GM21723 (cell line): Measurements from ENCODE around the gene HIPK4.
"Not testable (repeated sequence)": the region's sequence is repeated elsewhere in the genome, so short reads cannot be mapped to it uniquely, and the experiment has no call there.

Source experiments
- ATAC-seq: cut with Tn5 transposase; IDR thresholded peaks from one replicate; pipeline ENCODE4 v1.9.1; 2021; ENCODE audit warnings: mild to moderate bottlenecking, moderate library complexity; ENCODE audit not compliant: unreplicated experiment

The HIPK4 gene

GRCh38 chr19:40393894-40394815 lies 4.2 kb upstream of the HIPK4 start:
- ATAC-seq = no peak

- ATAC-seq = no peak
These were observed 3.0 kb upstream of the HIPK4 start for GRCh38 chr19:40392894-40393517.

DNA sequence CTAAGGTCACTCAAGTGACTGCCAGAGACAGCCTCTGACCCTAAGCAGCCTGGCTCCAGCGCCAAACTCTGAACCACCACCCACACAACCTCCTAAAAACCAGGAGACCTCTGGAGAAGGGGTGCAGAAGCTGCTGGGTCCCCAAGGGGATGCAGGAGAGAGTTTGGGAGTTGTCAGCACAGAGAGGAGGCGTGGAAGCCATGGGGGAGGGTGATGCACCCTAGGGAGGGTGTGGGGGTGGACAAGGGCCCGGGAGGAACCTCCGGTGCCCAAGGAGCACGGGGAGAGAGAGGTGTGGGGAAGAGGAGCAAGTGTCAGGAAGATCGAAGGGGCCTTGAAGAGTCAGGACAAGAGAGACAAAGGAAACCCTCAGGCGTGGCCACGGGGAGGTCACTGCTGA lies 2.1 kb upstream of the HIPK4 start:
- ATAC-seq = no peak

DNA sequence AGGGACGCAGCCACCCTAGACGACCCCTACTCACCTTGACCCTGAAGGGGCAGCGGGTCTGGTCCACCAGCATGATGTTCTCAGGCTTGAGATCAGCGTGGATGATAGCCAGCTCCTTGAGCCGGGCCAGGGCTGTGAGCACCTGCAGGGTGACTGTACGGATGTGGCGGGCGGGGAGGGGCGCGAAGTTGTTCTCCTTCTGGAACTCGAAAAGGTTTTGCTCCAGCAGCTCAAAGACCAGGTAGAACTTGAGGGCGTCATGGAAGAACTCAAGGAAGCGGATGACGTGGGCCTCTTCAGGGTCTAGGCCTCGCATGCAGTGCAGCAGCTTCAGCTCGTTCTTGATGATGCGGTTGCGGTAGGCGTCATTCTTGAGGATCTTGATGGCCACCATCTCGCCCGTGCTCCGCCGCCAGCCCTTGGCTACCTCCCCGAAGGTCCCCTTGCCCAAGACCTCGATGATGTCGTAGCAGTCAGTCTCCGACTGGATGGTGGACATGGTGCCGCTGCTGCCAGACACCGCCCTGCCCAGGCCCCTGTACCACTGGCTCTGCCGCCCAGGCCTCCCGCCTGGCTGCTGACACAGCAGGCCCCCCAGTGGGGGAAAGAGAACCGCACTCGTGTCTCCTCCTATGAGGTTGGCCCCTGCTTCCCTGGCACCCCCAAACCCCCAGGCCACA lies 437 bp downstream of the HIPK4 start:
- no peak for ATAC-seq

- ATAC-seq = no peak
These were observed 1.5 kb downstream of the HIPK4 start for GRCh38 chr19:40388481-40388880.

DNA sequence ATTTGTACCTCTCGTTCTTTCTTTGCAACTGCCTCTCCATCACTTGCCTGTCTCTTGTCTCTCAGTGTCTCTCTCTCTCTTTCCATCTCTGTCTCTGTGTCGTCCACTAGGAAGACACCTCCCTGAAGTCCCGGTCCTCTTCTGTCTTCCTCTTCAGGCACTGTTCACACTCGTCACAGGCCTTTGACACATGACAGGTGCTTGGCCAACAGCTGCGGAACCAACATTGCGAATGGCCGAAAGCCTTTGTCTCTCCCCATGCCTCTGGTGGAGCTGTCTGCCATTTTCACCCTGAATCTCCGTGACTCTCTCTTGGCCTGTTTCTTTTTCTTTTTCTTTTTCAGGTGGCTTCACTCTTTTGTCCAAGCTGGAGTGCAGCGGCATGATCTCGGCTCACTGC lies 2.8 kb downstream of the HIPK4 start:
- ATAC-seq = no peak

DNA sequence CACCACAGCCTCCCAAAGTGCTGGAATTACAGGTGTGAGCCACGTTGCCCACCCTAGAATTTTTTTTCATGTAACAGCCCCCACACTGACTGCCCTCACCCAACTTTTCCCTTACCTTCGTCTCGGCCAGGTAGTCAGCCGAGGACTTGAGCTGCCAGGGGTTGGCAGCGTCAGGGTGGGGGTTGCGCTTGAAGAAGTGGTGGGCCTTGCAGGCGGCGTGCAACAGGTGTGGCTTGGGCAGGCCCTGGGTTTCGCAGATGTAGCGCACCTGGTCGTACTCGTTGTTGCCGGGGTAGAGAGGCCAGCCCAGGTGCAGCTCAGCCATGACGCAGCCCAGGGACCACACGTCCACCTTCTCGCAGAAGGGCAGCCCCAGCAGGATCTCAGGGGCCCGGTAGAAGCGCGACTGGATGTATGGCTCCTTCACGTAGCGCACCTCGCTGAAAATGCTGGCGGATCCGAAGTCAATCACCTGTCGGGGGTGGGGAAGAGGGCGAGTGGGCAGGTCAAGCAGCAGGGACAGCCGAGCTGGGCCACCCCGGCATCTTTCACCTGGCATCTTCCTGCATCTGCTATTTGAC lies 6.2 kb downstream of the HIPK4 start:
- ATAC-seq = no peak

DNA sequence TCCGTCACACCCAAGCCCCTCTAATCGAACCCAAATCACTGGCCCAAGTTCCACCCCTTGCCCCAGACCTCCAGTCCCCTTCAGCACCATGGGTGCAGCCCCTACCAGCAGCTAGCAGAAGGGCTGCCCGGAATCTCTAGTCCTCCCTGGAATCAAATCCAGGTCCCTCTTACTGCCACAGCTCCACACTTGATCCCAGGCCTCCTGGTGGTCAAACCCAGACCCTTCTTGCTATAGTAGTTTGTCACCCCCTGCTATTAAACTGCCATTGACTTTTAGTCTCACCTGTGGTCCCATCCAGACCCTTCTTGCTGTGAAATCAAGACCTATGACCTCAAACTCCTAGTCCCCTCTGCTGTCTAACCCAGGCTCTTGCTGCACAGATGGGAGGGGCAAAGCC lies 8.7 kb downstream of the HIPK4 start:
- no peak for ATAC-seq

DNA sequence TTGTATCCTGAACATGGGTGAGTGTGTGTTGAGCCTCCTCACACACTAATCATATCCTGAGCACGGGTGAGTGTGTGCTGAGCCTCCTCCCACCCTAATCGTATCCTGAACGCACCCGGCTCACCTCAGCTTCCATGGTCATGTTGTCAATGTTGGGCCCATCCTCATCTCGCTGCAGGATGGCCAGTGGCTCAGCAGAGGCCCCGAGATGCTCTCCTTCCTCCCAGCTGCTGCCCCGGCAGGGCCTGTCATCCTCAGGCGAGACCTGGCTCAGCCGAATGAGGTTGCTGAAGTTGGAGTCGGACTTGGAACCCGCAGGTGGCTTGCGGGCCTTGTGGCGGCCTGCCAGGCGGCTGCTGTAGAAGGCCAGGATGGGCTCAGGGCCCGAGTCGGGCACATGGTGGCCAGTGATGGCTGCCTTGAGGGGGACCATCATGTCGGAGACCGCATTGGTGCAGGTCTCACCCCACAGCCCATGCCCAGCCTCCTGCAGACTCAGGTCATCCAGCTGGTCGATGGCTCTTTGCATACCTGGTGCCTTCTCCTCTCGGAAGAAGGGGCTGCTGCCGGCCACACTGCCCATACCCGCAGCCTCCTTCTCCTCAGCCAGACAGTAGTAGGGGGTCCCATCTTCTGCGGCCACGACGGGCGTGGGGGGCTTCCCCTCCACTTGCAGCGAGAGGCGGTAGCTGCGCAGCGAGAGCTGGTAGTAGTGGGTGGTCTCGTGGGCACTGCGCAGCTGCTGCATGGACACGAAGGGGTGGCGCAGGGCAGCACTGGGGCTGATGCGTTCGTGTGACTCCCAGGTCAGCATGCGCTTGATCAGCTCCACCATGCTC lies 9.6 kb downstream of the HIPK4 start:
- ATAC-seq = no peak

DNA sequence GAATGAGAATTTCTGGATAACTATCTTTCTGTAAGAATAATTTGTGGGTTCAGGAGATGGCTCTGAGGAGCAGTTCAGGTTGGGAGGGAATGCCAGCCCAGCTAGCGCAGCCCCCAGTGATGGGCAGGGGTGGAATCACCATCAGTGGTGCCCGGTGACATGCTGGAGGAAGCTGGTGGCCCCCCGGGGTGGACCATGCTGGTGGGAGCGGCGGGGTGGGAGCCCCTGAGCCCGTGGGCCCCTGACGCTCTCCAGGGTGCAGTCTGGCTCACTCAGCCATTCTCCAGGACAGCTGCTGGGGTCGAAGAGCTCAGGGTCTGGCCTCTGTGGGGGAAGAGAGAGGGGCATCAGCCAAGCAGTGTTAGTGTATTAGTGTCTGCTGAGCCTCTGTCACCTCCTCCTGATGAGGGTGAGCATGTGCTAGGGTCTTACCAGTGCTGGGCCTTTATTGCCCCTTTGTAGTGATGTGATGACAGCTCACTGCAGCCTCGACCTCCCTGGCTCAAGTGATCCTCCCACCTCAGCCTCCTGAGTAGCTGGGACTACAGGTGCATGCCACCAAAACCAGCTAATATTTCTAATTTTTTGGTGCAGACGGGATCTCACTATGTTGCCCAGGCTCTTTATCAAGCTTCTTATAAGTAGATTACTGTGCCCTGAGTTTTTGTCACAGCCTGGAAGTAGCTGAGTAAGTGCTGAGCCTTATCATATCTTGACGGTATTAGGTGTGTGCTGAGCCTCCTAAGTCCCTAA lies 10.4 kb downstream of the HIPK4 start:
- ATAC-seq = no peak

DNA sequence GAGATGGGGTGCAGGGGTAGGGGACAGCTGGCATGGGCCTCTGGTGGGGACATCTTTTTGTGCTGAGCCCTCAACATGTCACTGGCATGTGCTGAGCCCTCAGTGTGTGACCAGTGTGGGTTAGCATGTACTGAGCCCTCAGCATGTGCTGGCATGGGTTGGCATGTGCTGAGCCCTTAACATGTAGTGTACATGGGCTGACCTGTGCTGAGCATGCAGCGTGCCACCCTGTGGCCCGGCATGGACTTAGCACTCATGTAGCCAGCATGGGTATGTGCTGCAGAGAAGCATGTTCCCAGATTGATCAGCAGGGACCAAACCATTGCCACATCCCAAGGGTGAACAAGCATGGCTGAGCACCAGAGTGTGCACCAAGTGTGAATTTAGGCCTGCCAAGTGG lies 11.5 kb downstream of the HIPK4 start:
- ATAC-seq = no peak

DNA sequence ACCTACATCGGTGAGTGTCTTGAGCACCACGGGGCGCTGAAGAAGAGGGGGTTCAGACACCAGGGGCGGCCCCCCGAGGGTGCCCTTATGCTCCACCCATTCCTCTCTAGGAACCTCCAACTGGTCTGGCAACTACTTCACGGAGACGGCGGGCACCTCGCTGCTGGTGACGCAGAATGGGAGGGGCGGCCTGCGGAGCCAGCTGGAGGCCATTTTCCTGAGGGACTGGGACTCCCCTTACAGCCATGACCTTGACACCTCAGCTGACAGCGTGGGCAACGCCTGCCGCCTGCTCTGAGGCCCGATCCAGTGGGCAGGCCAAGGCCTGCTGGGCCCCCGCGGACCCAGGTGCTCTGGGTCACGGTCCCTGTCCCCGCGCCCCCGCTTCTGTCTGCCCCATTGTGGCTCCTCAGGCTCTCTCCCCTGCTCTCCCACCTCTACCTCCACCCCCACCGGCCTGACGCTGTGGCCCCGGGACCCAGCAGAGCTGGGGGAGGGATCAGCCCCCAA lies 12.1 kb downstream of the HIPK4 start:
- ATAC-seq = no peak

DNA sequence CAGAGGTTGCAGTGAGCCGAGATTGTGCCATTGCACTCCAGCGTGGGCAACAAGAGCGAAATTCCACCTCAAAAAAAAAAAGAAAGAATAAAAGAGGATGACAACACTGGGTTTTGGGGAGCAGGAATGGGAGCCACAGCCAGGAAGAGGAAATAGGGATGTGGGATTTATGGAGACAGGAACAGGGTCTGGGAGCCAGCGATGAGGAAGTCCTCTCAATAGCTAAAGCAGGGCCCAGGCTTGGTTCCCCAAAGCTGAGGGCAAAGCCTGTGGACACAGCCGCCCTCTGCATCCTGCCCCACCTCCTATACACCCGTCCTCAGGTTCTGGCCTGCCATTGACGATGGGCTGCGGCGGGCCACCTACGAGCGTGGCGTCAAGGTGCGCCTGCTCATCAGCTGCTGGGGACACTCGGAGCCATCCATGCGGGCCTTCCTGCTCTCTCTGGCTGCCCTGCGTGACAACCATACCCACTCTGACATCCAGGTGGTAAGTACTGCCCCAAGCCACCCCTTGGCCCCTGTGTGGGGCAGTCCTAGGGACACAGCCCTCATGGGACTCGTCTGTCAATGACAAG lies 13.6 kb downstream of the HIPK4 start:
- no peak for ATAC-seq

- ATAC-seq = no peak
These were observed 15.9 kb downstream of the HIPK4 start for GRCh38 chr19:40374084-40374483.

- ATAC-seq = no peak
These were observed 18.2 kb downstream of the HIPK4 start for GRCh38 chr19:40371802-40372122.

DNA sequence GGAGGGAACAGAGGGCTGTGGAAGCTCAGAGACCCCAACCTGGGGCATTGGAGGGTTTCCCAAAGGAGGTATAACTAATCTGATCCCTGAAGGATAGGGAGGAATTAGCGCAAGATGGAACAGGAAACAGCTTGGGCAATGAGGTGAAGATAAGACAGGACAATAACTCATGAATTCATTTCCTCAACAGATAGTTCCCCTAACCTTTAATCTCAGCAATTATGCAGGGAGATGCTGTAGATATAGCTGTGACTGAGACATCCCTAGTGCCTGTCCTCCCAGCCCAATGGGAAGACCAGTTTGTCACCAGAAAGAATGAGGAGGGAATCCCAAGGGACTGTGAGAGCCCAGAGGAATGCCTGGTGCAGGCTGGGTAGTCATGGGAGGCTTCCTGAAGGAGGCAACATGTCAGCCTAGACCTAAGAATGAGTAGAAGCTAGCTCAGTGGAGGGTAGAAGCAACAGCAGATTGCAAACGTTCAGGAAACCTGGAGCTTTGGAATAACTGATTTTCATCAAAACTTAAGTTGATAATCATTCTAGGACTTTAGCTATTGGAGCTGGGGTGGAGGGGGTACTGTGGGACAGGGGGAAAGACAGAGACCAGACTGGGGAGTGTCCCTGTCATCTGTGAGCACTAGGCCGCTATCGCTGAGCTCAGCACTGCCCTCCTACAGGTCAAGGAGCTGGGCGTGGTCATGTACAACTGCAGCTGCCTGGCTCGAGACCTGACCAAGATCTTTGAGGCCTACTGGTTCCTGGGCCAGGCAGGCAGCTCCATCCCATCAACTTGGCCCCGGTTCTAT lies 18.8 kb downstream of the HIPK4 start:
- no peak for ATAC-seq

- not testable (repeated sequence) for ATAC-seq
These were observed 19.7 kb downstream of the HIPK4 start for GRCh38 chr19:40370253-40370652.

- no peak for ATAC-seq
These were observed 20.2 kb downstream of the HIPK4 start for GRCh38 chr19:40369797-40370196.
